Endodermal cell (in vitro differentiated cells): ENCODE measurements around the gene MRNIP. TPM values are rescaled to one million over a fixed set of nuclear protein-coding genes. Genes with fewer than 3 reads are reported as not detected.
A peak's percentile ranks its signal among the peaks of the same experiment; 100 is the strongest.

Experiments
- DNase-seq: peaks from one replicate; pipeline ENCODE4 v3.0.0-alpha.2; 2017
- H3K27ac ChIP-seq: 2 replicates; pipeline ENCODE4 v1.5.1; 2013; ENCODE audit warnings: mild to moderate bottlenecking, low read depth, low read length, moderate library complexity
- H3K27me3 ChIP-seq: 2 replicates; pipeline ENCODE4 v1.6.1; 2013; ENCODE audit warnings: mild to moderate bottlenecking, low read length, moderate library complexity; ENCODE audit not compliant: insufficient read depth, control insufficient read depth, poor library complexity, severe bottlenecking
- H3K36me3 ChIP-seq: 2 replicates; pipeline ENCODE4 v1.7.0; 2013; ENCODE audit warnings: mild to moderate bottlenecking, low read length, moderate library complexity; ENCODE audit not compliant: control insufficient read depth, insufficient read depth
- H3K4me1 ChIP-seq: one replicate; pipeline ENCODE4 v1.7.0; 2013; ENCODE audit warnings: low read length; ENCODE audit not compliant: control insufficient read depth, insufficient read depth
- H3K4me3 ChIP-seq: 2 replicates; pipeline ENCODE4 v1.5.1; 2013; ENCODE audit warnings: mild to moderate bottlenecking, low read length, moderate library complexity
- H3K9ac ChIP-seq: 2 replicates; pipeline ENCODE4 v1.6.1; 2013; ENCODE audit warnings: mild to moderate bottlenecking, low read length, moderate library complexity; ENCODE audit not compliant: poor library complexity, severe bottlenecking; ENCODE audit errors: extremely low read depth
- H3K9me3 ChIP-seq: 2 replicates; pipeline ENCODE4 v1.6.1; 2013; ENCODE audit warnings: mild to moderate bottlenecking, low read length, moderate library complexity; ENCODE audit not compliant: control insufficient read depth
- H3K27ac Mint-ChIP-seq: 2 replicates; pipeline ENCODE4 v1.8.0; 2020; ENCODE audit warnings: mixed read lengths
- H3K27me3 Mint-ChIP-seq: 2 replicates; pipeline ENCODE4 v1.8.0; 2021; ENCODE audit warnings: mild to moderate bottlenecking, mixed read lengths; ENCODE audit not compliant: insufficient read depth
- H3K36me3 Mint-ChIP-seq: 2 replicates; pipeline ENCODE4 v1.8.0; 2020; ENCODE audit warnings: low read depth, mixed read lengths
- H3K4me1 Mint-ChIP-seq: 2 replicates; pipeline ENCODE4 v1.8.0; 2020; ENCODE audit warnings: mixed read lengths
- H3K4me3 Mint-ChIP-seq: 2 replicates; pipeline ENCODE4 v1.8.0; 2020; ENCODE audit warnings: mild to moderate bottlenecking, moderate library complexity, mixed read lengths
- H3K9me3 Mint-ChIP-seq: 2 replicates; pipeline ENCODE4 v1.8.0; 2020; ENCODE audit warnings: mild to moderate bottlenecking, mixed read lengths
- WGBS, 2 experiments: methylation state at CpG; one replicate each; pipeline versions ENCODE4 v1.1.5 to v1.1.7; 2013; ENCODE audit warnings: missing lambda C conversion rate in 2 of 2, mixed read lengths in 1 of 2; ENCODE audit not compliant: insufficient coverage in 1 of 2, insufficient read length in 1 of 2; 5-methylcytosine and 5-hydroxymethylcytosine counted together
- total RNA-seq, 2 donors: library from RNA; stranded (reverse); fragmentation: NEBNext Ultra II Directional in 1 of 2; extraction: Animal tissue kit (Norgen Biotek cat#: 25700) in 1 of 2; gene quantifications; 2 replicates in 1 of 2; 3 replicates in 1 of 2; pipeline ENCODE4 v1.2.1, GENCODE V29; 2021
- TF ChIP-seq, protein P1 (sequence below): fragments of 200-600 bp; sonication (generic); conservative IDR thresholded peaks from 2 replicates; pipeline ENCODE4 v1.5.0; 2021; ENCODE audit warnings: antibody characterized with exemption, mild to moderate bottlenecking

MRNIP gene
- total RNA-seq, 2 donors from 2014 or later, result 45.8 to 55.3 TPM

DNA sequence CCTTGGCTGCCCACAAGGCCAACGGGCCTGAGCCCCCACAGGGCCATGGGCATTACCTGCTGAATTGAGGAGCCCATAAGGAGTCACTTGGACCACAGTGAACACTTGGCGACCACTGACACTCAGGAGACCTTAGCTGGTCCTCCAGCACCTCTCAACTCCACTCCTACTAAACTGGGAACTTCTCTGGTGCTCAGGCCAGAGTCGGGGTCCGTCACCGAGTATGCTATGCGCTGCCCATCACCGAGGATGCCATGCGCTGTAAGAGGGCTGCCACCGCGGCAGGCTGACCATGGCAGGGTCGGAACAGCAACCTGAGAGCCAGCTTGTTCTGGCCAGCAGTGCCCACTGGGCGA lies 38.5 kb downstream of the MRNIP start:
- Histone ChIP-seq H3K9ac (no peak overlapping the region), H3K27me3 (no peaks in the 10 kb centered on the region), H3K4me1 (peaks cover 22% of the 10 kb centered on the region), H3K9me3 (no peaks in the 10 kb centered on the region), H3K36me3 (peaks cover 20% of the 10 kb centered on the region), H3K27ac (peak overlapping the region; percentile 60), H3K4me3 (peak overlapping the region; percentile 88)
- no peak for DNase-seq
- Mint-ChIP-seq H3K4me1 (peaks cover 29% of the 10 kb centered on the region), H3K27me3 (peaks cover 4% of the 10 kb centered on the region), H3K27ac (peak overlapping the region; percentile 89), H3K9me3 (no peaks in the 10 kb centered on the region), H3K36me3 (peaks cover 28% of the 10 kb centered on the region), H3K4me3 (peak overlapping the region; percentile 90)
- TF ChIP-seq, protein P1, sequence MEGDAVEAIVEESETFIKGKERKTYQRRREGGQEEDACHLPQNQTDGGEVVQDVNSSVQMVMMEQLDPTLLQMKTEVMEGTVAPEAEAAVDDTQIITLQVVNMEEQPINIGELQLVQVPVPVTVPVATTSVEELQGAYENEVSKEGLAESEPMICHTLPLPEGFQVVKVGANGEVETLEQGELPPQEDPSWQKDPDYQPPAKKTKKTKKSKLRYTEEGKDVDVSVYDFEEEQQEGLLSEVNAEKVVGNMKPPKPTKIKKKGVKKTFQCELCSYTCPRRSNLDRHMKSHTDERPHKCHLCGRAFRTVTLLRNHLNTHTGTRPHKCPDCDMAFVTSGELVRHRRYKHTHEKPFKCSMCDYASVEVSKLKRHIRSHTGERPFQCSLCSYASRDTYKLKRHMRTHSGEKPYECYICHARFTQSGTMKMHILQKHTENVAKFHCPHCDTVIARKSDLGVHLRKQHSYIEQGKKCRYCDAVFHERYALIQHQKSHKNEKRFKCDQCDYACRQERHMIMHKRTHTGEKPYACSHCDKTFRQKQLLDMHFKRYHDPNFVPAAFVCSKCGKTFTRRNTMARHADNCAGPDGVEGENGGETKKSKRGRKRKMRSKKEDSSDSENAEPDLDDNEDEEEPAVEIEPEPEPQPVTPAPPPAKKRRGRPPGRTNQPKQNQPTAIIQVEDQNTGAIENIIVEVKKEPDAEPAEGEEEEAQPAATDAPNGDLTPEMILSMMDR, result no peak
- WGBS, 2 experiments, result 90 to 91% methylated on average over 11 to 12 of the region's 12 CpGs

DNA sequence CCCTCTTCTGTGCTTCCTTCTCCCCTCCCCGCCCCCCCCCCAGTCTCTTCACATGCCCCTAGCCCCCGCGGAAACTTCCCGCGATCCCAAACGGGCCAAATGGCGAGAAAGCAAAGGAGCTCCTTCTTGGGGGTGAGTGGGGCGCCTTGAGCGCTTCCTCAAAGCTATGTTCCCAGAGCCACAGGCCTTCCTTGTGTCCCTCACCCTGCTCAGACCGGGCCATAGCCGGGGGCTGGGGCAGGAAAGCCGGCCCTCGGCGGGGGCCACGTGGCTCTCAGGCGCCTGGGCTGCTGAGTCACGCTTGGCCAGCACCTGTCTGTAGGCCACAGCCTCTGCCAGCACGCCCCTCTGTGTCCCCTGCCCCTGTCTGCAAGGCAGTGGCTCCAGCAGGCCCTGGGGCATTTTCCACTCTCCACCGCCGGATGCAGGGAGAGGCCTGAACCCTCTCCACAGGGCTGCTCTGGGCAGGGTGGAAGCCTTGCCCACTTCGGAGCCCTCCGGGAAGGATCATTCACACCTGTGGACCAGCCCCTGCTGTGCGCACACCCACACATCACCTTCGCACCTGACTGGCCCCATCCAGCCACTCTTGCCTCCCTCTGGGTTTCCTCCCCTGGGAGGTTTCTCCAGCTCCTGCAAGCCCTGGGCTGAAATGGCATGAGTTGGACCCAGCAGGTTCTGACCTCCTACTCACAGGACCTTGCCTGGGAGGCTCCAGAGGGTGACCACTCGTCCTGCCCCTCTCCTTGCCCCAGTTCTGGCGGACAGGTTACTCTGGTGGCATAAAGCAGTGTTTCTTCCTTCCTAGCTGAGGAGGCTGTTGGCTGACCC lies 39.1 kb downstream of the MRNIP start:
- Mint-ChIP-seq H3K27me3 (peaks cover 4% of the 10 kb centered on the region), H3K9me3 (no peaks in the 10 kb centered on the region), H3K27ac (peak overlapping the region; percentile 89), H3K36me3 (peaks cover 27% of the 10 kb centered on the region), H3K4me3 (peak overlapping the region; percentile 90), H3K4me1 (peaks cover 29% of the 10 kb centered on the region)
- 57 to 60% methylated on average over 14 to 25 of the region's 26 CpGs for WGBS, 2 experiments
- peak; percentile 91 for DNase-seq
- Histone ChIP-seq H3K27me3 (no peaks in the 10 kb centered on the region), H3K4me1 (peaks cover 22% of the 10 kb centered on the region), H3K36me3 (peaks cover 20% of the 10 kb centered on the region), H3K4me3 (no peak overlapping the region), H3K9me3 (no peaks in the 10 kb centered on the region), H3K27ac (peak overlapping the region; percentile 25), H3K9ac (no peak overlapping the region)
- TF ChIP-seq, protein P1, result no peak

DNA sequence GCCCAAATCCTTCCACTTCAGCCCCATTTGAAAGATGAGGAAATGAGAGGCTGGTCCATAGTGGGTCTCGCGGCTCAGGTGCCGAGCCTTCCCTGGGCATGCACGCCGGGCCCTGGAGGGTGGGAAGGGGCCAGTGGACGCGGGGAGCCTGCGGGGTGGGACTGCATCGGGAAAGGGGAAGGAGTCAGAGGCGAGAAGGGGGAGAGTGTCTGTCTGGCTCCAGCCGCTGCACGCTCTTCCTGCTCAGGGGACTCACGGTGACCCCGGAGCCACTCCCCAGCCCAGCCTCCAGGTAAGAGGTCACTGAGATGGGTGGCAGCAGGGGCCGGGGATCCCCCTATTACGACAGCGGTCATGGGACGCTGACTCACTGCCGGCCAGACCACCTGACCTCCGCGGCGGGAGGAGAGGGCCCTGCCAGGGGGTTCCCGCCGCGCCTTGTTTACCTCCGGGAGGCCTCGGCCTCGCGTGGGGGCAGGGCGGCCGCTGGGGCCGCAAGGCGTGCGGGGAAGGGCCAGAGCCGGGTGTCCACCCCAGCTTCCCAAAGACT lies 39.8 kb downstream of the MRNIP start:
- no peak overlapping the region for H3K9ac ChIP-seq
- Mint-ChIP-seq H3K4me3 (peak overlapping the region; percentile 48), H3K9me3 (no peaks in the 10 kb centered on the region), H3K4me1 (peaks cover 29% of the 10 kb centered on the region), H3K27me3 (peaks cover 4% of the 10 kb centered on the region), H3K27ac (peak overlapping the region; percentile 92), H3K36me3 (peaks cover 28% of the 10 kb centered on the region)
- TF ChIP-seq, protein P1, result no peak
- DNase-seq, result peak; percentile 92
- peak overlapping the region; percentile 25 for H3K27ac ChIP-seq
- peaks cover 20% of the 10 kb centered on the region for H3K36me3 ChIP-seq
- WGBS, 2 experiments, result 27 to 34% methylated on average over 13 to 35 of the region's 35 CpGs
- no peaks in the 10 kb centered on the region for H3K27me3 ChIP-seq
- H3K4me3 ChIP-seq, result no peak overlapping the region
- H3K9me3 ChIP-seq, result no peaks in the 10 kb centered on the region
- H3K4me1 ChIP-seq, result peaks cover 22% of the 10 kb centered on the region
